CD14-positive monocyte (primary cell): ENCODE results near the gene PRLR. TPM values are rescaled to one million over a fixed set of nuclear protein-coding genes. Genes with fewer than 3 reads are reported as not detected.

ENCODE experiments used
- DNase-seq, 3 donors: peaks; one replicate each; pipeline ENCODE4 v3.0.0-alpha.2; 2011 to 2022
- H2AFZ ChIP-seq: 2 replicates; pipeline ENCODE4 v1.6.0; 2012; ENCODE audit warnings: mild to moderate bottlenecking, low read depth, low read length, inconsistent platforms; ENCODE audit not compliant: insufficient read depth, poor library complexity, severe bottlenecking
- H3K27ac ChIP-seq, 2 donors: 1 replicate in 1 of 2; 2 replicates in 1 of 2; pipeline ENCODE4 v1.5.1; 2012 to 2013; ENCODE audit warnings: low read length in 2 of 2, control low read depth in 1 of 2, inconsistent platforms in 1 of 2, low read depth in 1 of 2, mild to moderate bottlenecking in 1 of 2
- H3K27me3 ChIP-seq, 2 donors: one replicate each; pipeline versions ENCODE4 v1.6.0 to v1.6.1; 2011 to 2013; ENCODE audit warnings: low read length in 2 of 2; ENCODE audit not compliant: control insufficient read depth in 2 of 2, insufficient read depth in 2 of 2
- H3K36me3 ChIP-seq, 2 donors: replicated peaks in 1 of 2; 1 replicate in 1 of 2; 2 replicates in 1 of 2; pipeline versions ENCODE4 v1.5.1 to v1.6.1; 2012 to 2013; ENCODE audit warnings: low read length in 2 of 2, control low read depth in 1 of 2, inconsistent platforms in 1 of 2, mild to moderate bottlenecking in 1 of 2; ENCODE audit not compliant: insufficient read depth in 2 of 2, control insufficient read depth in 1 of 2
- H3K4me1 ChIP-seq, 2 donors: 1 replicate in 1 of 2; 2 replicates in 1 of 2; pipeline versions ENCODE4 v1.5.1 to v1.6.1; 2012 to 2013; ENCODE audit warnings: low read length in 2 of 2, control low read depth in 1 of 2, inconsistent platforms in 1 of 2, mild to moderate bottlenecking in 1 of 2, moderate library complexity in 1 of 2; ENCODE audit not compliant: insufficient read depth in 2 of 2, control insufficient read depth in 1 of 2
- H3K4me2 ChIP-seq: replicated peaks from 2 replicates; pipeline ENCODE3; 2012; ENCODE audit warnings: low read length, moderate library complexity, mild to moderate bottlenecking; ENCODE audit not compliant: poor library complexity, severe bottlenecking; ENCODE audit errors: extremely low read depth
- H3K4me3 ChIP-seq, 3 experiments: fragments of 200-600 bp in 1 of 3; sonication (generic) in 1 of 3; replicated peaks in 1 of 3; 1 replicate in 2 of 3; 2 replicates in 1 of 3; pipeline ENCODE4 v1.5.1; 2011 to 2013; ENCODE audit warnings: low read length in 3 of 3, mild to moderate bottlenecking in 3 of 3, control low read depth in 2 of 3, low read depth in 2 of 3, inconsistent platforms in 1 of 3, moderate library complexity in 1 of 3
- H3K79me2 ChIP-seq: 2 replicates; pipeline ENCODE4 v1.6.0; 2012; ENCODE audit warnings: mild to moderate bottlenecking, control low read depth, inconsistent platforms, low read length, moderate library complexity; ENCODE audit not compliant: insufficient read depth
- H3K9ac ChIP-seq: 2 replicates; pipeline ENCODE4 v1.6.0; 2017; ENCODE audit warnings: low read length, mild to moderate bottlenecking; ENCODE audit not compliant: insufficient read depth, poor library complexity, severe bottlenecking
- H3K9me3 ChIP-seq, 2 donors: replicated peaks in 1 of 2; 1 replicate in 1 of 2; 2 replicates in 1 of 2; pipeline versions ENCODE4 v1.5.1 to v1.6.1; 2012 to 2013; ENCODE audit warnings: low read length in 2 of 2, control low read depth in 1 of 2; ENCODE audit not compliant: control insufficient read depth in 1 of 2, insufficient read depth in 1 of 2
- H4K20me1 ChIP-seq: 2 replicates; pipeline ENCODE4 v1.6.0; 2012; ENCODE audit warnings: mild to moderate bottlenecking, low read length, control low read depth, moderate library complexity; ENCODE audit not compliant: insufficient read depth
- H3K27ac Mint-ChIP-seq, 7 donors: one replicate each; pipeline ENCODE4 v1.8.0; 2020; ENCODE audit warnings: mild to moderate bottlenecking in 7 of 7, mixed read lengths in 7 of 7, moderate library complexity in 6 of 7, inconsistent platforms in 2 of 7
- H3K27me3 Mint-ChIP-seq, 3 donors: one replicate each; pipeline ENCODE4 v1.8.0; 2021 to 2022; ENCODE audit warnings: low read depth in 3 of 3, mild to moderate bottlenecking in 3 of 3, mixed read lengths in 3 of 3, moderate library complexity in 3 of 3, inconsistent platforms in 1 of 3
- H3K36me3 Mint-ChIP-seq, 2 donors: one replicate each; pipeline ENCODE4 v1.8.0; 2020; ENCODE audit warnings: mixed read lengths in 2 of 2, inconsistent platforms in 1 of 2, mild to moderate bottlenecking in 1 of 2
- H3K4me1 Mint-ChIP-seq: one replicate; pipeline ENCODE4 v1.8.0; 2020; ENCODE audit warnings: mild to moderate bottlenecking, mixed read lengths
- H3K4me3 Mint-ChIP-seq, 2 donors: one replicate each; pipeline ENCODE4 v1.8.0; 2020; ENCODE audit warnings: mild to moderate bottlenecking in 2 of 2, mixed read lengths in 2 of 2, moderate library complexity in 1 of 2
- H3K9me3 Mint-ChIP-seq, 7 donors: one replicate each; pipeline ENCODE4 v1.8.0; 2020 to 2022; ENCODE audit warnings: mixed read lengths in 7 of 7, mild to moderate bottlenecking in 6 of 7, moderate library complexity in 6 of 7, inconsistent platforms in 2 of 7
- WGBS: methylation state at CpG from one replicate; pipeline ENCODE4 v1.1.5; 2013; ENCODE audit warnings: missing lambda C conversion rate; ENCODE audit not compliant: insufficient coverage; 5-methylcytosine and 5-hydroxymethylcytosine counted together
- intact Hi-C, 2 donors: fragments of 100-400 bp; cut with micrococcal nuclease; formaldehyde crosslinking; loops; one replicate each; pipeline versions ENCODE4 v1.15.0 to v1.15.1; 2023
- polyA plus RNA-seq, 3 donors: library from polyadenylated mRNA; depleted of rRNA in 1 of 3; unstranded in 2 of 3; stranded (reverse) in 1 of 3; fragments of 300-500 nt in 2 of 3; fragments of >200 nt in 1 of 3; fragmentation: Illumina TruSeq in 2 of 3; gene quantifications; 1 replicate in 2 of 3; 2 replicates in 1 of 3; pipeline ENCODE4 v1.2.3, GENCODE V29; 2012 to 2021
- TF ChIP-seq, protein P1 (sequence below): fragments of 200-600 bp; IDR thresholded peaks from one replicate; pipeline ENCODE4 v1.8.0; 2022; ENCODE audit warnings: antibody characterized with exemption, mild to moderate bottlenecking

The PRLR gene
- polyA plus RNA-seq, 3 donors, result 0.12 to 1.7 (median 0.88) TPM

DNA sequence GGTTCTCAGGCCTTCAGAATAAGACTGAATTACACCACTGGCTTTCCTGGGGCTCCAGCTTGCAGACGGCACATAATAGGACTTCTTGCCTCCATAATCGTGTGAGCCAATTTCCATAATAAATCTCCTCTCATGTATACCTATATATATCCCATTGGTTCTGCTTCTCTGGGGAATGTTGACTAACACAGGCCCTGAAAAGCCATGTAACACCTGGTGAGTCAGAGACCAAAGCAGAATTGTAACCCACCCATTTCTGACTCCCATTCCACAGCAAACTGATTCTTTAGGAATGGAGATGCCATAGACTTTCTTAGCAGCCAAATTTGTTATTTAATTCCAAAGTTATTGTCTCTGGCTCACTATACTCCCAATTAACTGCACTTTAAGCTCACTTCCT, 97.1 kb downstream of the PRLR start:
- no CpG with 5 or more reads among the region's 2 CpGs for WGBS

DNA sequence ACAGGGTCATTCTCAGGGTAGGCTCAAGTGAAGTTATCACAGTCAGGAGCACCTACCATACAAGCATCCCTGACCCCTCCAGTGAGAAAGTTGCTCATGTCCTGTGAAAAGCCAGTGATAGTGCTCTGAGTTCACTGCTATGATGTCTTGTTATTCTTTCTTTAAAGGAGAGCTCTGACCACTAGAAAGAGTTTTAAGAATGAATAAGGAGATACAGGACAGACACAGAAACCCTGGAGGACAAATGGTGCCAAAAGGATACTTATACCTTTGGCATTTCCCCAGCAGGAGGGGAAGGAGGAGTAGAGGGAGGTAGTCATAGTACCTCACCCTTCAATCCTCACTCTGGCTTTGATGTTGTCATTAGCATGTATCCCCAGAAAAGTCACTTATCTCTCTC, 98.6 kb downstream of the PRLR start:
- Mint-ChIP-seq H3K4me3 (no peak overlapping the region), H3K27ac (no peak overlapping the region), H3K27me3 (peaks cover 0 to 5% (median 0%) of the 10 kb centered on the region in 3 donors), H3K36me3 (peaks cover 13 to 26% of the 10 kb centered on the region in 2 donors), H3K4me1 (peaks cover 38% of the 10 kb centered on the region), H3K9me3 (peaks cover 0 to 2% (median 0%) of the 10 kb centered on the region in 7 donors)
- peaks cover 3 to 15% of the 10 kb centered on the region in 2 donors for H3K4me1 ChIP-seq
- peaks cover 9% of the 10 kb centered on the region for H3K79me2 ChIP-seq
- H3K9me3 ChIP-seq, result no peaks in the 10 kb centered on the region
- no peaks in the 10 kb centered on the region for H3K27me3 ChIP-seq
- H3K36me3 ChIP-seq, result no peaks in the 10 kb centered on the region
- intact Hi-C loops, result no loop called here
- no peak overlapping the region for H2AFZ ChIP-seq
- H3K4me2 ChIP-seq, result no peak overlapping the region
- TF ChIP-seq, protein P1, sequence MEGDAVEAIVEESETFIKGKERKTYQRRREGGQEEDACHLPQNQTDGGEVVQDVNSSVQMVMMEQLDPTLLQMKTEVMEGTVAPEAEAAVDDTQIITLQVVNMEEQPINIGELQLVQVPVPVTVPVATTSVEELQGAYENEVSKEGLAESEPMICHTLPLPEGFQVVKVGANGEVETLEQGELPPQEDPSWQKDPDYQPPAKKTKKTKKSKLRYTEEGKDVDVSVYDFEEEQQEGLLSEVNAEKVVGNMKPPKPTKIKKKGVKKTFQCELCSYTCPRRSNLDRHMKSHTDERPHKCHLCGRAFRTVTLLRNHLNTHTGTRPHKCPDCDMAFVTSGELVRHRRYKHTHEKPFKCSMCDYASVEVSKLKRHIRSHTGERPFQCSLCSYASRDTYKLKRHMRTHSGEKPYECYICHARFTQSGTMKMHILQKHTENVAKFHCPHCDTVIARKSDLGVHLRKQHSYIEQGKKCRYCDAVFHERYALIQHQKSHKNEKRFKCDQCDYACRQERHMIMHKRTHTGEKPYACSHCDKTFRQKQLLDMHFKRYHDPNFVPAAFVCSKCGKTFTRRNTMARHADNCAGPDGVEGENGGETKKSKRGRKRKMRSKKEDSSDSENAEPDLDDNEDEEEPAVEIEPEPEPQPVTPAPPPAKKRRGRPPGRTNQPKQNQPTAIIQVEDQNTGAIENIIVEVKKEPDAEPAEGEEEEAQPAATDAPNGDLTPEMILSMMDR, result no peak
- no peaks in the 10 kb centered on the region for H4K20me1 ChIP-seq
- DNase-seq, result no peak
- no peak overlapping the region for H3K27ac ChIP-seq
- no peak overlapping the region for H3K9ac ChIP-seq
- no peak overlapping the region for H3K4me3 ChIP-seq

More for the DNA sequence above, 97.1 kb downstream of the PRLR start:
- Mint-ChIP-seq H3K36me3 (peaks cover 16 to 33% of the 10 kb centered on the region in 2 donors), H3K4me3 (no peak overlapping the region), H3K27ac (no peak overlapping the region), H3K27me3 (peaks cover 0 to 5% (median 0%) of the 10 kb centered on the region in 3 donors), H3K4me1 (peaks cover 30% of the 10 kb centered on the region), H3K9me3 (peaks cover 0 to 2% (median 0%) of the 10 kb centered on the region in 7 donors)
- TF ChIP-seq, protein P1, result no peak
- H3K4me1 ChIP-seq, result peaks cover 0 to 8% of the 10 kb centered on the region in 2 donors
- H3K9me3 ChIP-seq, result no peaks in the 10 kb centered on the region
- H3K36me3 ChIP-seq, result no peaks in the 10 kb centered on the region
- peaks cover 4% of the 10 kb centered on the region for H3K79me2 ChIP-seq
- H4K20me1 ChIP-seq, result no peaks in the 10 kb centered on the region
- H3K9ac ChIP-seq, result no peak overlapping the region
- H2AFZ ChIP-seq, result no peak overlapping the region
- H3K27ac ChIP-seq, result no peak overlapping the region
- DNase-seq, result no peak
- intact Hi-C loops, result no loop called here
- H3K4me2 ChIP-seq, result no peak overlapping the region
- no peak overlapping the region for H3K4me3 ChIP-seq
- H3K27me3 ChIP-seq, result no peaks in the 10 kb centered on the region
